PC-3 (cell line): ENCODE data around the gene NME7. TPM values are rescaled to one million over a fixed set of nuclear protein-coding genes. Genes with fewer than 3 reads are reported as not detected.

ENCODE experiments used
- ATAC-seq: fragments of 200-7000 bp; cut with Tn5 transposase; 2 replicates; pipeline ENCODE4 v1.9.1; 2020; ENCODE audit warnings: mild to moderate bottlenecking, moderate library complexity
- BruUV-seq: library from RNA; stranded (reverse); fragments of 400-500 nt; replicated peaks from 2 replicates; lab custom pipeline; 2021; lab: Mats Ljungman, UMichigan
- CTCF ChIA-PET: fragments of 300-600 bp; sonication (Branson Sonifier 250); formaldehyde crosslinking; loops from one replicate; lab custom pipeline; 2022; ENCODE audit warnings: antibody characterized with exemption; lab: Charles Lee
- POLR2A ChIA-PET: fragments of 300-600 bp; sonication (Branson Sonifier 250); formaldehyde crosslinking; loops from one replicate; lab custom pipeline; 2022; ENCODE audit warnings: antibody characterized with exemption; ENCODE audit not compliant: unreplicated experiment; lab: Charles Lee
- DNase-seq: peaks from one replicate; pipeline ENCODE4 v3.0.0-alpha.2; 2015
- H2AFZ ChIP-seq: fragments of 300-600 bp; sonication (generic); 2 replicates; pipeline ENCODE4 v1.6.0; 2016; ENCODE audit warnings: antibody characterized with exemption, low read length
- H3F3A ChIP-seq: fragments of 300-600 bp; sonication (generic); one replicate; pipeline ENCODE4 v1.6.0; 2017; ENCODE audit warnings: antibody characterized with exemption, low read length, control low read depth, mild to moderate bottlenecking; ENCODE audit not compliant: unreplicated experiment
- H3K27ac ChIP-seq: fragments of 300-600 bp; sonication (generic); 2 replicates; pipeline ENCODE4 v1.5.1; 2016; ENCODE audit warnings: mild to moderate bottlenecking, low read length
- H3K27me3 ChIP-seq: fragments of 300-600 bp; sonication (generic); 2 replicates; pipeline ENCODE4 v1.6.1; 2016; ENCODE audit warnings: low read length, mixed read lengths
- H3K36me3 ChIP-seq: fragments of 300-600 bp; sonication (generic); 2 replicates; pipeline ENCODE4 v1.6.1; 2016; ENCODE audit warnings: low read depth, mixed run types, low read length, mixed read lengths
- H3K4me1 ChIP-seq: fragments of 300-600 bp; sonication (generic); 2 replicates; pipeline ENCODE4 v1.5.1; 2016; ENCODE audit warnings: low read length; ENCODE audit not compliant: insufficient read depth
- H3K4me2 ChIP-seq: fragments of 300-600 bp; sonication (generic); 2 replicates; pipeline ENCODE4 v1.6.0; 2016; ENCODE audit warnings: low read length
- H3K4me3 ChIP-seq: fragments of 300-600 bp; sonication (generic); 2 replicates; pipeline ENCODE4 v1.5.1; 2016; ENCODE audit warnings: mild to moderate bottlenecking, low read length, mixed read lengths
- H3K79me2 ChIP-seq: fragments of 300-600 bp; sonication (generic); 2 replicates; pipeline ENCODE4 v1.6.1; 2017; ENCODE audit warnings: low read length, mixed read lengths
- H3K9ac ChIP-seq: fragments of 300-600 bp; sonication (generic); 2 replicates; pipeline ENCODE4 v1.6.0; 2016; ENCODE audit warnings: mild to moderate bottlenecking, low read length
- H3K9me2 ChIP-seq: fragments of 300-600 bp; sonication (generic); replicated peaks from 2 replicates; pipeline ENCODE4 v1.6.1; 2016; ENCODE audit warnings: mixed run types, low read length, mixed read lengths
- H3K9me3 ChIP-seq: fragments of 300-600 bp; sonication (generic); 2 replicates; pipeline ENCODE4 v1.6.1; 2016; ENCODE audit warnings: low read length, mixed read lengths
- H4K20me1 ChIP-seq: fragments of 300-600 bp; sonication (generic); 2 replicates; pipeline ENCODE4 v1.6.1; 2016; ENCODE audit warnings: low read length, mixed read lengths
- CTCF ChIP-seq: fragments of 300-600 bp; sonication (generic); conservative IDR thresholded peaks from 2 replicates; pipeline ENCODE4 v1.5.1; 2017; ENCODE audit warnings: antibody characterized with exemption, low read depth, mild to moderate bottlenecking, low read length
- EZH2 ChIP-seq: fragments of 300-600 bp; sonication (generic); IDR thresholded peaks from one replicate; pipeline ENCODE4 v1.6.1; 2017; ENCODE audit warnings: antibody characterized with exemption, mild to moderate bottlenecking, low read length; ENCODE audit not compliant: unreplicated experiment
- EZH2phosphoT487 ChIP-seq: fragments of 300-600 bp; sonication (generic); IDR thresholded peaks from 2 replicates; pipeline ENCODE4 v1.6.1; 2018; ENCODE audit warnings: mild to moderate bottlenecking, antibody characterized with exemption, low read length, borderline replicate concordance
- intact Hi-C: fragments of 100-400 bp; cut with micrococcal nuclease; formaldehyde crosslinking; loops from 2 replicates; pipeline ENCODE4 v1.9.0; 2023
- total RNA-seq: library from RNA; depleted of rRNA; stranded (reverse); fragments of >200 nt; gene quantifications from 2 replicates; pipeline ENCODE4 v1.2.3, GENCODE V29; 2014

Gene NME7
- total RNA-seq, 1 experiment from 2014 or later, result 18.9 TPM

GRCh38 chr1:169122976-169123375 is 244.6 kb downstream of the NME7 start:
- BruUV-seq, result no TSS peak
- H2AFZ ChIP-seq, result no peak overlapping the region
- ATAC-seq, result no peak
- intact Hi-C loops, result no loop called here
- no peak overlapping the region for H3K27ac ChIP-seq
- DNase-seq, result no peak
- no peak overlapping the region for H3K4me3 ChIP-seq
- TF ChIP-seq EZH2, result no peak
- TF ChIP-seq EZH2phosphoT487, result no peak
- no peak for TF ChIP-seq CTCF
- H3K4me1 ChIP-seq, result peaks cover 36% of the 10 kb centered on the region
- peaks cover 10% of the 10 kb centered on the region; the same call in 1 of the 2 replicates for H4K20me1 ChIP-seq
- H3K79me2 ChIP-seq, result peaks cover 78% of the 10 kb centered on the region
- no peak overlapping the region for H3K4me2 ChIP-seq
- no peaks in the 10 kb centered on the region for H3K9me3 ChIP-seq
- no peaks in the 10 kb centered on the region for H3F3A ChIP-seq
- ChIA-PET CTCF (no interaction called here), POLR2A (no interaction called here)
- H3K27me3 ChIP-seq, result no peaks in the 10 kb centered on the region
- H3K9ac ChIP-seq, result no peak overlapping the region
- peaks cover 79% of the 10 kb centered on the region for H3K36me3 ChIP-seq
- H3K9me2 ChIP-seq, result no peaks in the 10 kb centered on the region

GRCh38 chr1:169121146-169121923 is 246.3 kb downstream of the NME7 start:
- Histone ChIP-seq H3K9me2 (no peaks in the 10 kb centered on the region), H3K4me2 (no peak overlapping the region), H3K4me3 (no peak overlapping the region), H4K20me1 (peaks cover 10% of the 10 kb centered on the region; the same call in 1 of the 2 replicates), H3K36me3 (peaks cover 79% of the 10 kb centered on the region), H3K4me1 (peaks cover 47% of the 10 kb centered on the region), H3K9ac (no peak overlapping the region), H3K27ac (no peak overlapping the region), H3K27me3 (no peaks in the 10 kb centered on the region), H2AFZ (no peak overlapping the region), H3K9me3 (no peaks in the 10 kb centered on the region), H3K79me2 (peaks cover 91% of the 10 kb centered on the region), H3F3A (no peaks in the 10 kb centered on the region)
- BruUV-seq, result no TSS peak
- CTCF ChIA-PET, result no interaction called here
- TF ChIP-seq CTCF (no peak), EZH2 (no peak), EZH2phosphoT487 (no peak)
- POLR2A ChIA-PET, result no interaction called here
- peak; percentile 61 for DNase-seq
- intact Hi-C loops, result no loop called here
- 0 out of 2 replicates have a peak, but pooled peaks have one; percentile 23 for ATAC-seq

GRCh38 chr1:169120066-169120465 is 247.5 kb downstream of the NME7 start:
- Histone ChIP-seq H3K27ac (no peak overlapping the region), H3K4me2 (no peak overlapping the region)

More at GRCh38 chr1:169120066-169120465, 247.5 kb downstream of the NME7 start:
- H3K36me3 ChIP-seq, result peaks cover 75% of the 10 kb centered on the region
- ChIA-PET CTCF (no interaction called here), POLR2A (no interaction called here)
- no peak overlapping the region for H3K4me3 ChIP-seq
- no peaks in the 10 kb centered on the region for H3K9me2 ChIP-seq
- peaks cover 93% of the 10 kb centered on the region for H3K79me2 ChIP-seq
- DNase-seq, result no peak
- H3F3A ChIP-seq, result no peaks in the 10 kb centered on the region
- H3K4me1 ChIP-seq, result peaks cover 47% of the 10 kb centered on the region
- no peaks in the 10 kb centered on the region for H3K9me3 ChIP-seq
- no TSS peak for BruUV-seq
- H4K20me1 ChIP-seq, result peaks cover 10% of the 10 kb centered on the region; the same call in 1 of the 2 replicates
- no peak for ATAC-seq
- H2AFZ ChIP-seq, result no peak overlapping the region
- TF ChIP-seq EZH2phosphoT487 (no peak), CTCF (no peak), EZH2 (no peak)
- no peak overlapping the region for H3K9ac ChIP-seq
- no peaks in the 10 kb centered on the region for H3K27me3 ChIP-seq
- intact Hi-C loops, result no loop called here
